OCI-LY3 (cell line): ENCODE data around the gene AOC1.

Source experiments
- CTCF ChIP-seq: fragments of 200-600, 300-600 bp; sonication (generic); IDR thresholded peaks from 2 replicates; pipeline ENCODE4 v1.5.1; 2014; ENCODE audit warnings: antibody characterized with exemption, low read length, low read depth
- EZH2phosphoT487 ChIP-seq: fragments of 200-600 bp; shearing (Covaris generic); IDR thresholded peaks from 2 replicates; pipeline ENCODE4 v1.6.1; 2018; ENCODE audit warnings: antibody characterized with exemption, mixed run types, low read depth

- no peak for TF ChIP-seq CTCF
- TF ChIP-seq EZH2phosphoT487: no peak
Measured at GRCh38 chr7:150830937-150831336, 21.4 kb upstream of the AOC1 start.
